ENCODE results near the gene TRAK1. TPM values are rescaled to one million over a fixed set of nuclear protein-coding genes. Genes with fewer than 3 reads are reported as not detected.

Gene TRAK1
- polyA plus RNA-seq, 1 donor = 36.2 TPM

GRCh38 chr3:42152193-42152592 lies 61.0 kb downstream of the TRAK1 start:
- Histone ChIP-seq H3K36me3 (ENCODE audit: control insufficient read depth, insufficient read depth, low read length) (no peaks in the 10 kb centered on the region), H3K27me3 (ENCODE audit: control insufficient read depth, insufficient read depth, low read length) (no peaks in the 10 kb centered on the region), H3K4me3 (ENCODE audit: low read length) (no peak overlapping the region), H3K27ac (ENCODE audit: low read length) (no peak overlapping the region), H3K9me3 (ENCODE audit: control insufficient read depth, low read depth, low read length) (no peaks in the 10 kb centered on the region), H3K4me1 (ENCODE audit: control insufficient read depth, insufficient read depth, low read length) (peaks cover 18% of the 10 kb centered on the region)
- DNase-seq = no peak
- WGBS (ENCODE audit: insufficient coverage, low lambda C conversion rate) = no CpG with 5 or more reads among the region's 5 CpGs

- 100% methylated on average over 2 of the region's 4 CpGs for WGBS (ENCODE audit: insufficient coverage, low lambda C conversion rate)
Observed at GRCh38 chr3:42153039-42153438, 61.9 kb downstream of the TRAK1 start.

GRCh38 chr3:42157540-42158538 lies 66.7 kb downstream of the TRAK1 start:
- Histone ChIP-seq H3K36me3 (ENCODE audit: control insufficient read depth, insufficient read depth, low read length) (no peaks in the 10 kb centered on the region), H3K4me1 (ENCODE audit: control insufficient read depth, insufficient read depth, low read length) (peaks cover 9% of the 10 kb centered on the region), H3K27me3 (ENCODE audit: control insufficient read depth, insufficient read depth, low read length) (no peaks in the 10 kb centered on the region), H3K27ac (ENCODE audit: low read length) (no peak overlapping the region), H3K4me3 (ENCODE audit: low read length) (no peak overlapping the region), H3K9me3 (ENCODE audit: control insufficient read depth, low read depth, low read length) (no peaks in the 10 kb centered on the region)
- 100% methylated on average over 4 of the region's 8 CpGs for WGBS (ENCODE audit: insufficient coverage, low lambda C conversion rate)
- no peak for DNase-seq

More at GRCh38 chr3:42153039-42153438, 61.9 kb downstream of the TRAK1 start:
- H3K4me1 ChIP-seq (ENCODE audit: control insufficient read depth, insufficient read depth, low read length) = peaks cover 18% of the 10 kb centered on the region
- H3K9me3 ChIP-seq (ENCODE audit: control insufficient read depth, low read depth, low read length) = no peaks in the 10 kb centered on the region
- no peak overlapping the region for H3K4me3 ChIP-seq (ENCODE audit: low read length)
- H3K36me3 ChIP-seq (ENCODE audit: control insufficient read depth, insufficient read depth, low read length) = no peaks in the 10 kb centered on the region
- H3K27me3 ChIP-seq (ENCODE audit: control insufficient read depth, insufficient read depth, low read length) = no peaks in the 10 kb centered on the region
- no peak for DNase-seq
- H3K27ac ChIP-seq (ENCODE audit: low read length) = no peak overlapping the region

- Histone ChIP-seq H3K9me3 (ENCODE audit: control insufficient read depth, low read depth, low read length) (no peaks in the 10 kb centered on the region), H3K27me3 (ENCODE audit: control insufficient read depth, insufficient read depth, low read length) (no peaks in the 10 kb centered on the region), H3K27ac (ENCODE audit: low read length) (peak overlapping the region; percentile 85), H3K4me3 (ENCODE audit: low read length) (peak overlapping the region; percentile 43), H3K4me1 (ENCODE audit: control insufficient read depth, insufficient read depth, low read length) (peaks cover 17% of the 10 kb centered on the region), H3K36me3 (ENCODE audit: control insufficient read depth, insufficient read depth, low read length) (no peaks in the 10 kb centered on the region)
- DNase-seq = peak in 1 of 2 donors; percentile 44
- WGBS (ENCODE audit: insufficient coverage, low lambda C conversion rate) = 0% methylated on average over 2 of the region's 8 CpGs
Observed at GRCh38 chr3:42159147-42159546, 68.0 kb downstream of the TRAK1 start.

- peak overlapping the region; percentile 43 for H3K4me3 ChIP-seq (ENCODE audit: low read length)
- peak overlapping the region; percentile 85 for H3K27ac ChIP-seq (ENCODE audit: low read length)
- peak; percentile 89 to 96 for DNase-seq
- no peaks in the 10 kb centered on the region for H3K9me3 ChIP-seq (ENCODE audit: control insufficient read depth, low read depth, low read length)
- peaks cover 24% of the 10 kb centered on the region for H3K4me1 ChIP-seq (ENCODE audit: control insufficient read depth, insufficient read depth, low read length)
- no peaks in the 10 kb centered on the region for H3K27me3 ChIP-seq (ENCODE audit: control insufficient read depth, insufficient read depth, low read length)
- H3K36me3 ChIP-seq (ENCODE audit: control insufficient read depth, insufficient read depth, low read length) = no peaks in the 10 kb centered on the region
- 0% methylated on average over 1 of the region's 16 CpGs for WGBS (ENCODE audit: insufficient coverage, low lambda C conversion rate)
Observed at GRCh38 chr3:42159706-42160472, 68.7 kb downstream of the TRAK1 start.

GRCh38 chr3:42161050-42161935 lies 70.1 kb downstream of the TRAK1 start:
- no peaks in the 10 kb centered on the region for H3K36me3 ChIP-seq (ENCODE audit: control insufficient read depth, insufficient read depth, low read length)
- peaks cover 37% of the 10 kb centered on the region for H3K4me1 ChIP-seq (ENCODE audit: control insufficient read depth, insufficient read depth, low read length)
- WGBS (ENCODE audit: insufficient coverage, low lambda C conversion rate) = 100% methylated on average over 1 of the region's 6 CpGs
- no peak for DNase-seq
- no peaks in the 10 kb centered on the region for H3K9me3 ChIP-seq (ENCODE audit: control insufficient read depth, low read depth, low read length)
- H3K27ac ChIP-seq (ENCODE audit: low read length) = no peak overlapping the region
- peak overlapping the region; percentile 43 for H3K4me3 ChIP-seq (ENCODE audit: low read length)
- H3K27me3 ChIP-seq (ENCODE audit: control insufficient read depth, insufficient read depth, low read length) = no peaks in the 10 kb centered on the region

- no peak for DNase-seq
- Histone ChIP-seq H3K27ac (ENCODE audit: low read length) (no peak overlapping the region), H3K4me3 (ENCODE audit: low read length) (no peak overlapping the region), H3K4me1 (ENCODE audit: control insufficient read depth, insufficient read depth, low read length) (peaks cover 41% of the 10 kb centered on the region), H3K9me3 (ENCODE audit: control insufficient read depth, low read depth, low read length) (no peaks in the 10 kb centered on the region), H3K36me3 (ENCODE audit: control insufficient read depth, insufficient read depth, low read length) (no peaks in the 10 kb centered on the region), H3K27me3 (ENCODE audit: control insufficient read depth, insufficient read depth, low read length) (no peaks in the 10 kb centered on the region)
- WGBS (ENCODE audit: insufficient coverage, low lambda C conversion rate) = 77% methylated on average over 2 of the region's 5 CpGs
Observed at GRCh38 chr3:42162462-42162861, 71.3 kb downstream of the TRAK1 start.

GRCh38 chr3:42163622-42164244 lies 72.6 kb downstream of the TRAK1 start:
- DNase-seq = peak in 1 of 2 donors; percentile 23
- H3K4me3 ChIP-seq (ENCODE audit: low read length) = no peak overlapping the region
- H3K36me3 ChIP-seq (ENCODE audit: control insufficient read depth, insufficient read depth, low read length) = no peaks in the 10 kb centered on the region
- H3K27me3 ChIP-seq (ENCODE audit: control insufficient read depth, insufficient read depth, low read length) = no peaks in the 10 kb centered on the region
- no peaks in the 10 kb centered on the region for H3K9me3 ChIP-seq (ENCODE audit: control insufficient read depth, low read depth, low read length)
- 20% methylated on average over 1 of the region's 5 CpGs for WGBS (ENCODE audit: insufficient coverage, low lambda C conversion rate)
- peak overlapping the region; percentile 17 for H3K27ac ChIP-seq (ENCODE audit: low read length)
- H3K4me1 ChIP-seq (ENCODE audit: control insufficient read depth, insufficient read depth, low read length) = peaks cover 41% of the 10 kb centered on the region

GRCh38 chr3:42164656-42165055 lies 73.5 kb downstream of the TRAK1 start:
- H3K4me3 ChIP-seq (ENCODE audit: low read length) = no peak overlapping the region
- H3K36me3 ChIP-seq (ENCODE audit: control insufficient read depth, insufficient read depth, low read length) = no peaks in the 10 kb centered on the region
- WGBS (ENCODE audit: insufficient coverage, low lambda C conversion rate) = no CpG with 5 or more reads among the region's 2 CpGs
- DNase-seq = peak in 1 of 2 donors; percentile 46
- H3K27ac ChIP-seq (ENCODE audit: low read length) = peak overlapping the region; percentile 17
- peaks cover 41% of the 10 kb centered on the region for H3K4me1 ChIP-seq (ENCODE audit: control insufficient read depth, insufficient read depth, low read length)
- no peaks in the 10 kb centered on the region for H3K9me3 ChIP-seq (ENCODE audit: control insufficient read depth, low read depth, low read length)
- no peaks in the 10 kb centered on the region for H3K27me3 ChIP-seq (ENCODE audit: control insufficient read depth, insufficient read depth, low read length)
